ENCODE results near the gene TBC1D1. TPM values are rescaled to one million over a fixed set of nuclear protein-coding genes. Genes with fewer than 3 reads are reported as not detected.

Gene TBC1D1
- total RNA-seq, 1 donor: 72.6 TPM

DNA sequence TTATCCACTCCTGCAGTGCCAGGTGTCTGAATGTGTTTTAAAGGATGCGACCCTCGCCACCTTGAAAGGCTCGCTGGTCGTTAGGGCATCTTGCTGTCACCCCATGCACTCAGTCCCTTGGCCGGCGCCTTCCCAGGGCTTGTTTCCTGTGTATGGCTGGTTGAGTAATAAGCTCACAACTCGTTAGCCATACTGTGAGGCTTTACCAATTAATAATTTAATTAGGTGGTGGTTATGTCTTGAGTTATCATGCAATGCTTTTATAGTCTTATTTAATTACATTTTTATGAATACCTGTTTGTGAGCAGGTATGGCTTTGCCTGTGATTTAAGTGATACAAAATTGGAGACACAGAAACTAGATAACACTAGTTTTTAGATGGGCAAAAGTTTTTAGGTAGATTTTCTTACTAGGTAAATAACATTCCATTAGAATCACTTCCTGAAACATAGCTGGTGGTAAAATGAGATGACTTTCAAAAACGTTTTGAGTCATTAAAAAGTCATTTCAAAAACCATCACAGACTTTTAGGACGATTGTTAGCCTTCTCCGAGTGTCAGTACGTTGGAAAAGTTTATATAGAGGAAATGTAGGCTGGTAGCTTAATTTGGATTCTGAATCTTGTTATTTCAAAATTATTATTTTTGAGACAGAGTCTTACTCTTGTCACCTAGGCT lies 87.5 kb downstream of the TBC1D1 start:
- Histone ChIP-seq H3K4me3 (ENCODE audit: low read length) (peak overlapping the region; percentile 61), H3K27me3 (ENCODE audit: insufficient read depth, low read length) (no peaks in the 10 kb centered on the region), H3K9me3 (ENCODE audit: low read depth, low read length) (no peaks in the 10 kb centered on the region), H3K4me1 (ENCODE audit: insufficient read depth, low read length) (peaks cover 40% of the 10 kb centered on the region)

DNA sequence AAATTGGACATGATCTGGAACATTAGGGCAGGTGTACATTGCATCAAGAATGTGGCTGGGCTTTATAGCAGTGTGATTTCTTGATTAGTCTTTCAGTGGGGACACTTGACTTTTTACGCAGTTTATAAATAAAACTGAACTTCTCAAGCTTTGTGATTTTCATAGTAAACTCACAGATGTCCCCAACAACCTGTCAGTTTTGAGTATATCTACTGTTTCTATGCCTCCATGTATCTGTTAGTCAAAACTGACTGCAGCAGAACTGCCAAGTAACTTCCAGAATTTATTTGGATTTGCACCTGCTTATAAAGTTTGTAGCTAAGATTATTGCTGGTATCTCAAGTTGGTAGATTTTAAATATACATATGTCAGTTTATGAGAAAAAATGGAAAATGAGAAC lies 89.4 kb downstream of the TBC1D1 start:
- Histone ChIP-seq H3K27me3 (ENCODE audit: insufficient read depth, low read length) (no peaks in the 10 kb centered on the region), H3K9me3 (ENCODE audit: low read depth, low read length) (no peaks in the 10 kb centered on the region), H3K4me1 (ENCODE audit: insufficient read depth, low read length) (peaks cover 40% of the 10 kb centered on the region), H3K4me3 (ENCODE audit: low read length) (no peak overlapping the region)

DNA sequence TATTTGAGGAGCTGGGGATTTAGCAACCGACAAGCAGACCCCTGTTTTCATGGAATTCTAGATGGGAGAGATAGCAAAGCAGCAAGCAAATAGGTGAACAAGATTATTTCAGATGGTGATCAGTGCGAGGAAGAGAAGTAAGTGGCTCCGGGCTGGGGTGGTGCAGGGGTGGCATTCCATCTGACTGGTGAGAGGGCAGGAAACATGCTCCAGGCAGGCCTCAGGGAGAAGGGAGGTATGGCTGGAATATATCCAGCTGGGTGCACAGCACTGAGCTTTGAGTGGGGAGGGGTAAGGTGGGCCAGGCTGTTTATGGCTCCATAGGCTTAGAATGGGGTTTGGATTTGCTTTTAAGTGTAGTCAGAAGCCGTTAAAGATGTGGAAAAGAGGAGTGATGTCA lies 90.5 kb downstream of the TBC1D1 start:
- no peak overlapping the region for H3K4me3 ChIP-seq (ENCODE audit: low read length)
- no peaks in the 10 kb centered on the region for H3K9me3 ChIP-seq (ENCODE audit: low read depth, low read length)
- peaks cover 47% of the 10 kb centered on the region for H3K4me1 ChIP-seq (ENCODE audit: insufficient read depth, low read length)
- no peaks in the 10 kb centered on the region for H3K27me3 ChIP-seq (ENCODE audit: insufficient read depth, low read length)

DNA sequence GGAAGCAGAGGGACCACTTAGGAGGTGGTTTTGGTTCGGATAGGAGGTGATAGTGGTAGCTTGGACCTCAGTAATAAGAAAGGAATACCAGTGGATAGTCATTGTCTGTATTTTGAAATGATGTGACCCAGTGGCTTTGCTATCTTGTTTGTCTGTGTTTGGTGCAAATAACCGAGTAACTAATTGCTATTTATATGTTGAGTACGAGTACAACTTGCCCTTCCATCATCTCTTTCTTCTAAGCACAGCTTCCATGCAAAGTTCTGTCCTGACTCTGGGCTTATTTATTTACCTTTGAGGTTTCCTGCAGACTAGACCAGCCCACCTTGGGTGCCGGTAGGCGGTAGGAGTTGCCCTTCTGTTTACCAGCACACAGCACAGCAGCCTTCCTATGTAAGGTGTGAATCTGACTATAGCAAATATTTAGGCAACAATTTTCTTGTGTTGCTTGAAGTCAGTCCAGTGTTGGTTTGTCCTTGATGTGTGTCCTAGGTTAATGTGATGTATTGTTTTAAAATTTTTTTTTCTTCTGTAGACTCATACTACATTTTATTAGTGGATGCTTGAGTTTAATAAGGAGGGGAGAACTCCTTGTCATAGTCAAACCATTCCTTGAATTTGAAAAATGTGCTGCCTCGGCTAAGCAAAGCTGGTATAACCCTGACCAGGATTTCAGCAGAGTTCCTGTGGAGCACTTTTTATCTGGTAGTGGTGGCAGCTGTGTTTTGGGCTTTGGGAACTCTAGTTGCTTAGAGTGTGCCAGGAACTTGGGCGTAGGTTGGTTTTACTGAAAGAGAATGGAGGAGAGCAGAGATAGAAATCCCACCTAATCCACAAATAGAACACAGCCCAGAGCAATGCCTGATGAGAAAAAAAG lies 91.2 kb downstream of the TBC1D1 start:
- peaks cover 48% of the 10 kb centered on the region for H3K4me1 ChIP-seq (ENCODE audit: insufficient read depth, low read length)
- no peak overlapping the region for H3K4me3 ChIP-seq (ENCODE audit: low read length)
- no peaks in the 10 kb centered on the region for H3K27me3 ChIP-seq (ENCODE audit: insufficient read depth, low read length)
- H3K9me3 ChIP-seq (ENCODE audit: low read depth, low read length): no peaks in the 10 kb centered on the region

DNA sequence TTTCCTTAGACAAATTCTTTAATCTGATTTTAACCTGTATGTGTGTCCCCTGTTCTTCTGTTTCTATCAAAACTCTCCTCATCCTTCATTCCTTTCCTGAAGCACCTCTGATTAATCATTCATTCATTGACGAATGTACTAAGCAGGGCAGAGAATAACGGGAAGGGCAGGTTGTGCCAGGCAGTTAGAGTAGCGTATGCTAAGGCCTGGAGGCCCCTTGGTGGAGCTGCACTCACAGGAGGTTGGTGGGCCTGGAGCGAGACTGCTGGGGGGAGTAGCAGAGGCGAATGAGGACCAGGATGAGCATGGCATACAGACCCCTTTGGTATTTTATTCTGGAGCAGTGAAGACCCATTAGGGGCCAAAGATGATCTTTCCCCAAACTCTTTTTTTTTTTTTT lies 91.9 kb downstream of the TBC1D1 start:
- peaks cover 52% of the 10 kb centered on the region for H3K4me1 ChIP-seq (ENCODE audit: insufficient read depth, low read length)
- H3K27me3 ChIP-seq (ENCODE audit: insufficient read depth, low read length): no peaks in the 10 kb centered on the region
- H3K4me3 ChIP-seq (ENCODE audit: low read length): no peak overlapping the region
- no peaks in the 10 kb centered on the region for H3K9me3 ChIP-seq (ENCODE audit: low read depth, low read length)

DNA sequence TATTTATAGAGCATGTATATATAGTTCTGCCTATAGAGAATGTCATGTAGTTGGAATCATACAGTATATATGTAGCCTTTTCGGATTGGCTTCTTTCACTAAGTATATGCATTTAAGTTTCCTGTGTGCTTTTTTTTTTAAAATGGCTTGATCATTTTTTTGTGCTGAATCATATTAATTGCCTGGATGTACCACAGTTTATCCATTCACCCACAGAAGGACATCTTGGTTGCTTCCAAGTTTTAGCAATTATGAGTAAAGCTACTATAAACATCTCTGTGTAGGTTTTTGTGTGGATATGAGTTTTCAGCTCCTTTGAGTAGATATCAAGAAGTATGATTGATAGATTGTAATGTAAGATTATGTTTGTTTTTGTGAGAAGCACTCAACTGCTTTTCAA lies 93.1 kb downstream of the TBC1D1 start:
- Histone ChIP-seq H3K4me3 (ENCODE audit: low read length) (no peak overlapping the region), H3K27me3 (ENCODE audit: insufficient read depth, low read length) (no peaks in the 10 kb centered on the region), H3K4me1 (ENCODE audit: insufficient read depth, low read length) (peaks cover 53% of the 10 kb centered on the region), H3K9me3 (ENCODE audit: low read depth, low read length) (no peaks in the 10 kb centered on the region)

DNA sequence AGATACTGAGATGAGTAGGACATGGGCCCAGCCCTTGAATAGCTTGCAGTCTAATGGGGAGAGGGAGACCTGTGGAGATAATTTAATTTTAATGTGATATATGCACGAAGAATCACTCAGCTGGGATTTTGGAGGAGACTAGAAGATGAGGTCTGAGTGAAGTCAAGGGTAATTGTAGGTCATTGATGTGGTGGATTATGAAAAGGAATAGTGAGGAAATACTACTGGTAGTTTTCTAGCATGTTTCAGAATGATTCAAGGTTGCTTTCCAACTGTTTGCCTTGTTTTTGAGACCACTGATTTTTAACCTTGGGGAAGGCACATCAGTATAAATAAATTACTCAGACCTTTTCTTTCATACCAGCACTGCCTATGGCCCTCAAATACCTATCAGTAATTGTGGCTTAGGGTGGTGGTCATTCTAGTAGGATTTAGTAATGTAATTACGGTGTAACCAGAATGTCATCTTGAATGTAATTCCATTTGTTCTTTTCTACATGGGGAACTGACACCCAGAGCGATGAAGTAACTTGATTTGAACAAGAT lies 94.9 kb downstream of the TBC1D1 start:
- peaks cover 64% of the 10 kb centered on the region for H3K4me1 ChIP-seq (ENCODE audit: insufficient read depth, low read length)
- H3K9me3 ChIP-seq (ENCODE audit: low read depth, low read length): no peaks in the 10 kb centered on the region
- H3K27me3 ChIP-seq (ENCODE audit: insufficient read depth, low read length): no peaks in the 10 kb centered on the region
- no peak overlapping the region for H3K4me3 ChIP-seq (ENCODE audit: low read length)

DNA sequence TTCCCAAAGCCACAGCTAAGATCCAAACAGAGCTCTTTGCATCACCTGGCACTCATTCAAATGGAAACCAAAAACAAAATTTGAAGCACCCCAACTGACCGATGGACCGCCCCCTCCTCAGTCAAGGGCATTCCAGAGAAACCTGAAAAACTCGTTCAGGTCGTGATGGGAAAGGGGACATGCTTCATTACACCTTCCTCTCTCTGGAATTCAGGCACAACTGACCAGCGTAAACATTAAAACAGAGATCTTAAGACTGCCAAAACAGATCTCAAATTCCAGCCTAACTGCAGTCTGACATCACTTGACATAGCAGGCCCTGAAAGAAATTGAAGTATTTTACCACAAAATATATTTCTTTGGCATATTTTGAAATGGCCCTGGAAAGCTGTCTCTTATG lies 97.8 kb downstream of the TBC1D1 start:
- Histone ChIP-seq H3K9me3 (ENCODE audit: low read depth, low read length) (no peaks in the 10 kb centered on the region), H3K4me1 (ENCODE audit: insufficient read depth, low read length) (peaks cover 61% of the 10 kb centered on the region), H3K27me3 (ENCODE audit: insufficient read depth, low read length) (no peaks in the 10 kb centered on the region), H3K4me3 (ENCODE audit: low read length) (no peak overlapping the region)

DNA sequence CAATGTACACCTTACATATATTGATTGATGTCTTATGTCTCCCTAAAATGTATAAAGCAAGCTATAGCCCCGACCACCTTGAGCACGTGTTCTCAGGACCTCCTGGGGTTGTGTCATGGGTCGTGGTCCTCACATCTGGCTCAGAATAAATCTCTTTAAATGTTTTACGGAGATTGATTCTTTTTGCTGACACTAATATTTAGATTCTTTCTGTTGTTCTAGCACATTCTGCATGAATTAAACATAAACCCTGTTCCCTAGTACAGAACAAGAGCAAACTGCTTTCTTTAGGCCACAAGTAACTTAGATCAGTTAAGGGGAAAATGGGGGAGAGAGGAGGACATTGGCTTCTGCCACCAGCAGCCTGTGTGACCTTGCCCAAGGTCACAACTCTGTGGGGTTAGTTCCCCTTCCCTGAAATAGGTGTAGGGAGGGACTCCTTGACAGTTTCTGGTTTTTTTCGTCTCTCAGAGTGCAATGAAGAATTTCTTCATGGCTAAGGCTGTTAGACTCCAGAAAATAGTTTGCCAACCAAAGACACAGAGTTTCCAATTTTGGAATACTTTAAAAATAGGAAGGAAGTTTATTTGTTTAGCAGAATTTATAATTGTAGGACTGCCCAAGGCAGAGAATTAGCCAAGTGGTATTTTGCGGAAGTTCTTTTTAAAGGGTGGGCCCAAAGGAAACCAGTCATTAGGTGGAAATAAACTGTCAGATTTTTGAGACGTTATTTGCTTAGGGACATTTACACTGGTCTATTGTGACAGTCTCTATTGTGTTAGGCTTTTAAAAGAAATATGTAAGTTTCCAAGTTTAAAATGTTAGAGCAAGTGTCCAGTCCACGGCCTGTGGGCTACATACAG lies 98.7 kb downstream of the TBC1D1 start:
- no peaks in the 10 kb centered on the region for H3K9me3 ChIP-seq (ENCODE audit: low read depth, low read length)
- peaks cover 70% of the 10 kb centered on the region for H3K4me1 ChIP-seq (ENCODE audit: insufficient read depth, low read length)
- H3K27me3 ChIP-seq (ENCODE audit: insufficient read depth, low read length): no peaks in the 10 kb centered on the region
- H3K4me3 ChIP-seq (ENCODE audit: low read length): no peak overlapping the region

DNA sequence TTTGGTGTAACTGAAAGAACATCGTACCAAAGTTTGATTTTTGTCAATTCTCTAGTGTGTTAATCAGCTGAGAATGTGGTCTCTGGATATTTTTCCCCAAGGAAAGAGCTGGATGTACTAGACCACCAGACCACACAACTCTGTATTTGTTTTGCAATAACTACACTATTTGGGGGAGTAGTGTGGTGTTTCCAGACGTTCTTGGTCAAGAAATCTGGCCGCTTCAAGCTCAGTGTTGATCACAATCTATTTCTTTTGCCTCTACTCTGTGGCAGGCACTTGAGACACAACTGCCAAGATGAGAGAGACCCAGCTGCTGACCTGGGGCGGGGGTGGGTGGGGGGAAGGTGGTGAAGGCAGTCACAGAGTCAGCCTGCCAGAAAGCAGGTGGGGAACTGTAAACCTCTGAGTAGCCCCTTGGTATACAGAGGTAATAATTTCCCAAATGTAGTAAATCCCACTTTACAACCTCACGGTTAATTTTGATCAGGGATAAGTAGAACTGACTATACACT lies 99.9 kb downstream of the TBC1D1 start:
- no peaks in the 10 kb centered on the region for H3K9me3 ChIP-seq (ENCODE audit: low read depth, low read length)
- H3K27me3 ChIP-seq (ENCODE audit: insufficient read depth, low read length): no peaks in the 10 kb centered on the region
- H3K4me3 ChIP-seq (ENCODE audit: low read length): no peak overlapping the region
- H3K4me1 ChIP-seq (ENCODE audit: insufficient read depth, low read length): peaks cover 75% of the 10 kb centered on the region

DNA sequence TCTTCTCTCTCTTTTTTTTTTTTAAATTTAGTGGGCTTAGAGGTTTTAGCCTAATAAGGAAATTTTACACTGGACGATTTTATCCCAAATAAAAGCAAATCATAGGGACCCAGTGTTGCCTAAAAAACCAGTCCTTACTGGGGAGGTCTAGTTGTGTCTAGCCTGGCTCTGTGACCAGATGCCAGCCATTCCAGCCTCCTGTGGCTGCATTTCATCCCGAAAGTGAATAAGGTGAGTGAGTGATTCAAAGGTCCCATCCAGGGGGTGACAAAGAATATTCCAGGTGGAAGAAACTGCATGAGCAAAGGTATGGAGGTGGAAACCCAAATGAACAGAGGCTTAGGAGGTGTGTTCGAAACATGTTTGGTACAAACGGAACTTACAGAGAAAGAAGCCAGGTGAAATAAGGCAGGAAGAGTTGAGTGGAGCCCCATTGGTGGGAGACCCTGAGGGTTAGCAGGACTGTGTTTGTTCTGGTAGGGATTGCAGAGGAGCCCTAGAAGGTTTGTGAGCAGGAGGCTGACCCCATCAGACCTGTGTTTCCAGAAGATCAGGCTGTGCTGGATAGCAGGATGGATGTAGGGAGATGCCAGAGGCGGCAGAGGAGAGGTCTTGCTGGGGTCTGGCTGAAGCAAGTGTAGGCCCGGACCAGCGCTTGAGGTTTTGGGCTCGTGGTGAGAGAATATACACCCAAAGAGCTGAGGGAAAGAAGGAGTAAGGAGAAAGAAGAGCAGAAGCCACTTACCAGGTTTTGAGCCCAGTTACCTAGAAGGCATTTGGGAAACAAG lies 100.9 kb downstream of the TBC1D1 start:
- Histone ChIP-seq H3K4me1 (ENCODE audit: insufficient read depth, low read length) (peaks cover 66% of the 10 kb centered on the region), H3K9me3 (ENCODE audit: low read depth, low read length) (no peaks in the 10 kb centered on the region), H3K27me3 (ENCODE audit: insufficient read depth, low read length) (no peaks in the 10 kb centered on the region), H3K4me3 (ENCODE audit: low read length) (no peak overlapping the region)

DNA sequence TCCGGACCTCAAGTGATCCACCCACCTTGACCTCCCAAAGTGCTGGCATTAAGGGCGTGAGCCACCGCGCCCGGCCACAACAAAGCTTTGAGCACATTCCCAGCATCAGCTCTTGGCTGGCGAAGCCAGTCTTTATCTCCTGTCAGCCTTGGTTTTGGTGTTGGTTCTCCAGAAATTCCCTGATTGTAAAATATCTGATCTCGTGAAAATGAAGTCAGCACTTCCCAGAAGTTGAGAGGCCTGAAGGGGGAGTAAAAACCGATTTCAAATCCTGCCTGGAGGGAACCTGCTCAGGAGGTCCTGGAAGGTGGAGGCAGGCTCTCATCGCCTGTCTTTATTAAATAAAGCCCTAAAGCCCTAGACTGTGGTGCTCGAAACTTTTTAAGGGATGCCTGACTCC lies 102.9 kb downstream of the TBC1D1 start:
- H3K9me3 ChIP-seq (ENCODE audit: low read depth, low read length): no peaks in the 10 kb centered on the region
- no peak overlapping the region for H3K4me3 ChIP-seq (ENCODE audit: low read length)
- H3K27me3 ChIP-seq (ENCODE audit: insufficient read depth, low read length): no peaks in the 10 kb centered on the region
- H3K4me1 ChIP-seq (ENCODE audit: insufficient read depth, low read length): peaks cover 51% of the 10 kb centered on the region

DNA sequence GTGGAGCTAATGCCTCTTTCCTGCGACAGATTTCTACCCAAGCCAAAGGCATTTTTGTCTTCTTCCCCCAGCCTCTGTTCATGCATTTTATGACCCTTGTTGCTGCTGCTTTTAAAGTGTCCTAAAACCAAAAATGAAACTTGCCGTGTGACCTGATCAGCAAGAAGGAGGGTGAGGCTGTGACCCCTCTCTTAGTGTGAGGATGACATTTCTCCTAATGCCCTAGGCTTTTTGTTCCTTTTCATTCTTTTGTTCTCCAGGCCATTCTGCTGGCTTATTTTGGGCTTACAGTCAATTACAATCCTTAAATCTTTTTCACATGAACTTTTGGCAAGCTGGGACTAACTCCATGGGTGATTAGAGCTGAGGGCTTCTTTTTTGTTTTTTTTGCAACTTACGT lies 103.7 kb downstream of the TBC1D1 start:
- peaks cover 43% of the 10 kb centered on the region for H3K4me1 ChIP-seq (ENCODE audit: insufficient read depth, low read length)
- H3K4me3 ChIP-seq (ENCODE audit: low read length): no peak overlapping the region
- H3K27me3 ChIP-seq (ENCODE audit: insufficient read depth, low read length): no peaks in the 10 kb centered on the region
- no peaks in the 10 kb centered on the region for H3K9me3 ChIP-seq (ENCODE audit: low read depth, low read length)

DNA sequence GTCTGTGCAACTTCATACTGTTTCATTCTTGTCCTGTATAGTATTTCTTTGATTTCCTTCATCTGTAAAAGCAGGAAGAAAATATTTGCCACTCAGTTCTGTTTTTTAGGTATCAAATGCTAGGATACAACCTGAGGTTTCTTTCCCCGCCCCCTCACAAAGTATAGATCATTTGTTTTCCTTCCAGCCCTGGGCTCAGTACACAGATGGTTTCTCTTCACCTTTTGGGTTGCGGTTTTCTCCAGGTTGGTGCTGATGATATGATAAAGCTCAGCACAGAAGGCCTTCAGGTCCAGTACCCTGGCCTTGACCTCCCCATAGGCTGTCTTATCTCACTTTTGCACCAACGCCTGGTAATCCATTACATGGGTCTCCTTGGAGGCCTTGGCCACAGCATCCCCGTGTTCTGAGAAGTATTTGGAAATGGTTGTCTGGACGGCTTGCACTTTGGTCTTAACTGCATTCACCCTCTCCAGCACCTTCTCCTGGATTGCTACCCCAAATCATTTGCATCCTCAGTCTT lies 104.5 kb downstream of the TBC1D1 start:
- Histone ChIP-seq H3K27me3 (ENCODE audit: insufficient read depth, low read length) (no peaks in the 10 kb centered on the region), H3K4me1 (ENCODE audit: insufficient read depth, low read length) (peaks cover 36% of the 10 kb centered on the region), H3K4me3 (ENCODE audit: low read length) (no peak overlapping the region), H3K9me3 (ENCODE audit: low read depth, low read length) (no peaks in the 10 kb centered on the region)
